ENCODE results near the gene CNN3.

DNA sequence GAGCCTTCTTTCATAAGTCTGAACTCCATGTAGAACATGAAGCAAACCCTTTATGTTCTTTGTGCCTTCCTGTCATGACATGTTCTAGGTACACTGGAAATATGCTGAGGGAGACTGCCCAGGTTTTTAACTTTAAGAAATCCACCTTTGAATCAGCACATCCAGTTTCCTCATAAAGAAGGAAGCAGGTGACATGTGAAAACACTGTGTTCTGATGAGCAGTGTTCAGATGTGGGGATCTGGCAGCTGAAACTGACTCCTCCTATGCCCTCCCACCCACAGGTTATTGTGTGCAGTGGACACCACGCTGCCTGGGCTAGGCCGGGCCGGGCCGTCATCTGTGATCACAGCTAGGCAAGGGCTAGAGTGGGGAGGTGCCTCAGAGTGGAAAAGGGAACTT lies 51.1 kb downstream of the CNN3 start:
- TF ChIP-seq, protein P1, sequence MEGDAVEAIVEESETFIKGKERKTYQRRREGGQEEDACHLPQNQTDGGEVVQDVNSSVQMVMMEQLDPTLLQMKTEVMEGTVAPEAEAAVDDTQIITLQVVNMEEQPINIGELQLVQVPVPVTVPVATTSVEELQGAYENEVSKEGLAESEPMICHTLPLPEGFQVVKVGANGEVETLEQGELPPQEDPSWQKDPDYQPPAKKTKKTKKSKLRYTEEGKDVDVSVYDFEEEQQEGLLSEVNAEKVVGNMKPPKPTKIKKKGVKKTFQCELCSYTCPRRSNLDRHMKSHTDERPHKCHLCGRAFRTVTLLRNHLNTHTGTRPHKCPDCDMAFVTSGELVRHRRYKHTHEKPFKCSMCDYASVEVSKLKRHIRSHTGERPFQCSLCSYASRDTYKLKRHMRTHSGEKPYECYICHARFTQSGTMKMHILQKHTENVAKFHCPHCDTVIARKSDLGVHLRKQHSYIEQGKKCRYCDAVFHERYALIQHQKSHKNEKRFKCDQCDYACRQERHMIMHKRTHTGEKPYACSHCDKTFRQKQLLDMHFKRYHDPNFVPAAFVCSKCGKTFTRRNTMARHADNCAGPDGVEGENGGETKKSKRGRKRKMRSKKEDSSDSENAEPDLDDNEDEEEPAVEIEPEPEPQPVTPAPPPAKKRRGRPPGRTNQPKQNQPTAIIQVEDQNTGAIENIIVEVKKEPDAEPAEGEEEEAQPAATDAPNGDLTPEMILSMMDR (tag by site-specific recombination; IDR thresholded peaks at IDR 0.05) = no peak
- TF ChIP-seq KLF16 (tag by site-specific recombination; IDR thresholded peaks at IDR 0.05) = no peak

Data from HEK293 (cell line).